Measurements from ENCODE around the gene CTNND2. TPM values are rescaled to one million over a fixed set of nuclear protein-coding genes. Genes with fewer than 3 reads are reported as not detected.

The CTNND2 gene
- total RNA-seq, 3 donors from 2014 or later (not counting 1 experiment from before 2014, with no cell fraction given): not detected

- no peaks in the 10 kb centered on the region for H3K27me3 ChIP-seq (ENCODE audit: control insufficient read depth, insufficient read depth, low read length)
- 100% methylated on average over 1 of the region's 1 CpG for WGBS (ENCODE audit: insufficient coverage)
- H3K4me1 ChIP-seq (ENCODE audit: control insufficient read depth, insufficient read depth, low read length): no peaks in the 10 kb centered on the region
- H3K36me3 ChIP-seq (ENCODE audit: control insufficient read depth, insufficient read depth, low read length): no peaks in the 10 kb centered on the region
- H3K9me3 Mint-ChIP-seq: peaks cover 6% of the 10 kb centered on the region in 2 donors
- no peaks in the 10 kb centered on the region for H3K4me1 Mint-ChIP-seq
- peaks cover 7% of the 10 kb centered on the region for H3K36me3 Mint-ChIP-seq
- no peak overlapping the region for H3K27ac ChIP-seq (ENCODE audit: low read length)
- no peak for TF ChIP-seq CTCF (IDR thresholded peaks at IDR 0.05)
- H3K9me3 ChIP-seq (ENCODE audit: control insufficient read depth, insufficient read depth, low read length): no peaks in the 10 kb centered on the region
- no peak overlapping the region for H3K27ac Mint-ChIP-seq
- no peak overlapping the region for H3K4me3 Mint-ChIP-seq
- no peak overlapping the region for H3K4me3 ChIP-seq (ENCODE audit: low read length)
- no peaks in the 10 kb centered on the region for H3K27me3 Mint-ChIP-seq (ENCODE audit: low read depth in 2 of 2)
- intact Hi-C loops (cut with micrococcal nuclease): no loop called here
- ATAC-seq (no peak), DNase-seq (no peak)
These were observed 81.6 kb downstream of the CTNND2 start for GRCh38 chr5:11822598-11822997.

GRCh38 chr5:11815916-11816315 lies 88.3 kb downstream of the CTNND2 start:
- H3K27ac Mint-ChIP-seq: no peak overlapping the region
- peaks cover 0 to 2% of the 10 kb centered on the region in 2 donors for H3K9me3 Mint-ChIP-seq
- no peaks in the 10 kb centered on the region for H3K27me3 Mint-ChIP-seq (ENCODE audit: low read depth in 2 of 2)
- Histone ChIP-seq H3K9me3 (ENCODE audit: control insufficient read depth, insufficient read depth, low read length) (no peaks in the 10 kb centered on the region), H3K27me3 (ENCODE audit: control insufficient read depth, insufficient read depth, low read length) (no peaks in the 10 kb centered on the region), H3K4me3 (ENCODE audit: low read length) (no peak overlapping the region), H3K4me1 (ENCODE audit: control insufficient read depth, insufficient read depth, low read length) (no peaks in the 10 kb centered on the region), H3K27ac (ENCODE audit: low read length) (no peak overlapping the region), H3K36me3 (ENCODE audit: control insufficient read depth, insufficient read depth, low read length) (no peaks in the 10 kb centered on the region)
- TF ChIP-seq CTCF (IDR thresholded peaks at IDR 0.05): no peak
- no peaks in the 10 kb centered on the region for H3K36me3 Mint-ChIP-seq
- no peak overlapping the region for H3K4me3 Mint-ChIP-seq
- H3K4me1 Mint-ChIP-seq: no peaks in the 10 kb centered on the region
- intact Hi-C loops (cut with micrococcal nuclease): no loop called here
- 66% methylated on average over 6 of the region's 7 CpGs for WGBS (ENCODE audit: insufficient coverage)
- DNase-seq (no peak), ATAC-seq (no peak)

- no peak overlapping the region for H3K27ac Mint-ChIP-seq
- no peak for TF ChIP-seq CTCF (IDR thresholded peaks at IDR 0.05)
- ATAC-seq (no peak), DNase-seq (no peak)
- H3K27ac ChIP-seq (ENCODE audit: low read length): no peak overlapping the region
- H3K4me3 ChIP-seq (ENCODE audit: low read length): no peak overlapping the region
- H3K4me1 Mint-ChIP-seq: no peaks in the 10 kb centered on the region
- H3K4me1 ChIP-seq (ENCODE audit: control insufficient read depth, insufficient read depth, low read length): no peaks in the 10 kb centered on the region
- H3K36me3 ChIP-seq (ENCODE audit: control insufficient read depth, insufficient read depth, low read length): no peaks in the 10 kb centered on the region
- H3K9me3 ChIP-seq (ENCODE audit: control insufficient read depth, insufficient read depth, low read length): no peaks in the 10 kb centered on the region
- no peak overlapping the region for H3K4me3 Mint-ChIP-seq
- H3K27me3 Mint-ChIP-seq (ENCODE audit: low read depth in 2 of 2): no peaks in the 10 kb centered on the region
- no peaks in the 10 kb centered on the region for H3K36me3 Mint-ChIP-seq
- intact Hi-C loops (cut with micrococcal nuclease): no loop called here
- WGBS (ENCODE audit: insufficient coverage): 87% methylated on average over 3 of the region's 3 CpGs
- peaks cover 0 to 2% of the 10 kb centered on the region in 2 donors for H3K9me3 Mint-ChIP-seq
- no peaks in the 10 kb centered on the region for H3K27me3 ChIP-seq (ENCODE audit: control insufficient read depth, insufficient read depth, low read length)
These were observed 88.8 kb downstream of the CTNND2 start for GRCh38 chr5:11815481-11815880.

GRCh38 chr5:11814373-11814772 lies 89.9 kb downstream of the CTNND2 start:
- H3K9me3 ChIP-seq (ENCODE audit: control insufficient read depth, insufficient read depth, low read length): no peaks in the 10 kb centered on the region
- no peak for TF ChIP-seq CTCF (IDR thresholded peaks at IDR 0.05)
- Mint-ChIP-seq H3K9me3 (peaks cover 0 to 2% of the 10 kb centered on the region in 2 donors), H3K27me3 (ENCODE audit: low read depth in 2 of 2) (no peaks in the 10 kb centered on the region), H3K4me1 (no peaks in the 10 kb centered on the region), H3K27ac (no peak overlapping the region), H3K4me3 (no peak overlapping the region), H3K36me3 (no peaks in the 10 kb centered on the region)
- DNase-seq (no peak), ATAC-seq (no peak)
- intact Hi-C loops (cut with micrococcal nuclease): no loop called here
- WGBS (ENCODE audit: insufficient coverage): 78% methylated on average over 4 of the region's 4 CpGs
- no peaks in the 10 kb centered on the region for H3K27me3 ChIP-seq (ENCODE audit: control insufficient read depth, insufficient read depth, low read length)
- no peak overlapping the region for H3K4me3 ChIP-seq (ENCODE audit: low read length)
- no peaks in the 10 kb centered on the region for H3K36me3 ChIP-seq (ENCODE audit: control insufficient read depth, insufficient read depth, low read length)
- H3K27ac ChIP-seq (ENCODE audit: low read length): no peak overlapping the region
- no peaks in the 10 kb centered on the region for H3K4me1 ChIP-seq (ENCODE audit: control insufficient read depth, insufficient read depth, low read length)
